GM19467 (cell line): ENCODE data around the gene LHX4.
"Not testable (repeated sequence)": the region's sequence is repeated elsewhere in the genome, so short reads cannot be mapped to it uniquely, and the experiment has no call there.

Source experiments
- ATAC-seq: cut with Tn5 transposase; IDR thresholded peaks from one replicate; pipeline ENCODE4 v1.9.1; 2021; ENCODE audit warnings: mild to moderate bottlenecking, moderate library complexity; ENCODE audit not compliant: unreplicated experiment

The LHX4 gene

DNA sequence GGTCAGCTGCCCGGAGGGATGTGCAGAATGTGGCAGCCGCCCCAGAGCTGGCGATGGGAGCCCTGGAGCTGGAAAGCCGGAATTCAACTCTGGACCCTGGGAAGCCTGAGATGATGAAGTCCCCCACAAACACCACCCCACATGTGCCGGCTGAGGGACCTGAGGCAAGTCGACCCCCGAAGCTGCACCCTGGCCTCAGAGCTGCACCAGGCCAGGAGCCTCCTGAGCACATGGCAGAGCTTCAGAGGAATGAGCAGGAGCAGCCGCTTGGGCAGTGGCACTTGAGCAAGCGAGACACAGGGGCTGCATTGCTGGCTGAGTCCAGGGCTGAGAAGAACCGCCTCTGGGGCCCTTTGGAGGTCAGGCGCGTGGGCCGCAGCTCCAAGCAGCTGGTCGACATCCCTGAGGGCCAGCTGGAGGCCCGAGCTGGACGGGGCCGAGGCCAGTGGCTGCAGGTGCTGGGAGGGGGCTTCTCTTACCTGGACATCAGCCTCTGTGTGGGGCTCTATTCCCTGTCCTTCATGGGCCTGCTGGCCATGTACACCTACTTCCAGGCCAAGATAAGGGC is 33.5 kb upstream of the LHX4 start:
- no peak for ATAC-seq

DNA sequence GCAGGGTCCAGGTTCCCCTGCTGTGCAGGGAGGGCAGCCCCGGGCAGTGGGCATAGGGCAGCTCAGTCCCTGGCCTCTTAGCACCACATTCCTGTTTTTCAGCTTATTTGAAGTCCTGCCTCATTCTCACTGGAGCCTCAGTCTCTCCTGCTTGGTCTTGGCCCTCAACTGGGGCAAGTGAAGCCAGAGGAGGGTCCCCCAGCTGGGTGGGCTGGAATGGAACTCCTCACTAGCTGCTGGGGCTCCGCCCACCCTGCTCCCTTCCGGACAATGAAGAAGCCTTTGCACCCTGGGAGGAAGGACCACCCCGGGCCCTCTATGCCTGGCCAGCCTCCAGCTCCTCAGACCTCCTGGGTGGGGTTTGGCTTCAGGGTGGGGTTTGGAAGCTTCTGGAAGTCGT is 32.8 kb upstream of the LHX4 start:
- no peak for ATAC-seq

- ATAC-seq = no peak
Observed at GRCh38 chr1:180198196-180198595, 31.9 kb upstream of the LHX4 start.

DNA sequence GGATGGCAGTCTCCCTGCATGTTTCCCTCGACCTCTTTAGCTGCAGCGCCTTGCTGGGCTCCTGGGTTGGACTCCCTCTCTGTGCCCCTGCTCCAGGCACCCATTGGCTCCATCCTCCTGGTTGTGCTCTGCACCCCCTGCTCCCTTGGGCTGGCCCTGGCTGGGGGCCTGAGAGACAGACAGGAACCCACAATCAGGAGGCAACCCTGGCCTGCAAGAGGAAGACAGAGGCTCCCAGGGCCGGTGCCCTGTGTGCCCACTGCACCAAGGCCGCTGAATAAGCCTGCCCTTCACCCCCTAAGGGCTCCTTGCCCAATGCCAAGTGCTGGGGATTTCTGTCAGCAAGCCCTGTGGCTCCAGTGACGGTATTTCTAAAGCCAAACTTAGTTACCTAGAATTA is 31.5 kb upstream of the LHX4 start:
- no peak for ATAC-seq

DNA sequence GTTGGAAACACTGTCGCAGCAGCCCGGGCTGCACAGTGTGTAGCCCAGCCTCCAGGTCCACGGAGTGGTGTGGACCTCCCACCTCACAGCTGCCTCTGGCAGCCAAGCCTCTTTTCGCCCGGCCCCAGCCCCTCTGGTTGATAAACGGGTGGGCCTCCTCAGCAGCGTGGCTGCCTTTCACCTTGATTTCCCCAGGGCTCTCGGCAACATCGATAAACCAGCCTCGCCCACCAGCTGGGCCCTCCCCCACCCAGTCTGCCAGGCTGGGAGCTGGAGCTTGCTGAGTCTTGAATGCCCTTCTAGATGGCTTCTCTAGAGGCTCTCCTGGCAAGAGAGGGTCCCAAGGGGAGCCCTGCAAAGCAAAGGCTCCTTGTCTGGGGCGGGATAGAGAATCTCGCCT is 31.0 kb upstream of the LHX4 start:
- no peak for ATAC-seq

DNA sequence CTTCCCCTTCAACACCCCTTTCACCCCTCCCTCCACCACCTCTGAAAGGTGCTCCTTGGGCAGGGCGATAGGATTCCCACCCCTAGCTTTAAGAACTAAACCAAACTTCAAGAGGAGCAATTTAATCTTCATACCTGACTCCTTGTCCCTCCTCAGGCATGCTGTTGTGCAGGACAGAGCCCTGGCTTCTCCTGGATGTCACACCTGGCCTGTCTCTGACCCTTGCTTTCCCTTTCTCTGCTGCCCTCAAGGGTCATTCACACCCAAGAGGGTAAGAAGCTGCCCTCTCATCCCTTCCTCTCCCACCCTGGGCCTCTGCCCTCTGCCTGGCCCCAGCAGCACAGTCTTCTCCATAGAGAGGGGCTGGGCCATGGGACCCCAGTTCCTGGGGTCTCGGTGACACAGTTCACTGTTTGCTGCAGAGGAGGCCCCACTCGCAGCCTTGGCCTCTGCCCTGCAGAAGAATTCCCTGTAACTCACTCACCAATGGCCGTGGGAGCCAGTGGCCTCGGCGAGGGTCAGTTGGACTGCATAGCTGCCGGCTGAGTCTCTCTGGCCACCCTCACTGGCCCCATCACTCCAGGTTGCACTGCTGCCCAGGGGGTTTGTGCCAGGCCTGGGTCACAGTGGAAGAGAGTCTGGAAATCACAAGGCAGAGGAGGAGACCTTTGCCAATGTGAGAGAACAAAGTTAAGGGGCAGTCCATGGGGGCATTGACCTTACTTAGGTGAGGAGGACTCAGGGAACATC is 28.4 kb upstream of the LHX4 start:
- no peak for ATAC-seq

GRCh38 chr1:180202588-180202987 is 27.5 kb upstream of the LHX4 start:
- ATAC-seq = not testable (repeated sequence)

GRCh38 chr1:180204231-180204630 is 25.8 kb upstream of the LHX4 start:
- no peak for ATAC-seq

DNA sequence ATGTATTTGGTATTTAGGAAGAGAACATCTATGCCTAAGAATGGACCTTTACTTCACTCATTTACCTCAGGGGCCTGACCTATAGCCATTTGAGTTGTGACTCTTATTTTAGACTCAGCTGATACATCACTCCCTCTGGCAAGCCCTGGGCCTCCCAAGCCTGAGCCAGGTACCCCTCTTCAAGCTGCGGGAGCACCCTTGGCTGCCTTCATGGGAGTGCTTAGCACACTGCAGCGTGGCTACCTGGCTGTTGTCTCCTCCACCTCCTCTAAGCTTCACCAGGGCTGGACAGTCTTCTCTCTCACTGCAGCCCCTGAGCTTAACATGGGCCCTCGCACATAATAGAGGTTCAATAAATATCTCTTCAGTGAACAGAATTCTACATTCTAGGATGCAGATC is 23.5 kb upstream of the LHX4 start:
- no peak for ATAC-seq

- ATAC-seq = no peak
Observed at GRCh38 chr1:180208264-180208663, 21.8 kb upstream of the LHX4 start.

DNA sequence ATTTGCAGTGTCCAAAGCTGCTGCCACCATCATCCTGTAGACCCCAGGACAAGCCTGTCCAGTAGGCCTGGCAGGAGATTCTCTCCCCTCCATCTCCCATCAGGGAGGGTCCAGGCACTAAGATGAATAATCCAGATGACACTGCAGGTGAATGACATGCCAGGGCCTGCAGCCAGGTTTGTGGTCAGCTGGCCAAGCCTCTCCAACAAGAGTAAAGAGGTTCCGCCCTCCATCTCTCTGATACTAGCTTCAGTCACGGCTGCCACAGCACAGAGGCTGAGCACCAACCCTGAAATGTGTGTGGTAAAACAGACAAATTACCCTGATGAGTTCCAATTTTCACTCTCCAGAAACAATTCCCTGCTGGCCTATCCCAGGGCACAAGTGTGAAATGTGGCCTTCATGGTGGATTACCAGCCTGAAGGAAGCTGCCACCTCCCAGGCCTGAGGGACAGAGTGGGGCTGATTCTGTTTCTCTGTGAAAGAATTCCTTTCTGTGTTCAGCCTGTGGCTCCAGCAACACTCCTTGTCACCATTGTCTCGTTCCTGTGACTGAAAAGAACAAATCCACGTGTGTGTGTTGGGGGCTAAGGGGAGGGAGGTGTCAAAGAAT is 19.9 kb upstream of the LHX4 start:
- no peak for ATAC-seq

DNA sequence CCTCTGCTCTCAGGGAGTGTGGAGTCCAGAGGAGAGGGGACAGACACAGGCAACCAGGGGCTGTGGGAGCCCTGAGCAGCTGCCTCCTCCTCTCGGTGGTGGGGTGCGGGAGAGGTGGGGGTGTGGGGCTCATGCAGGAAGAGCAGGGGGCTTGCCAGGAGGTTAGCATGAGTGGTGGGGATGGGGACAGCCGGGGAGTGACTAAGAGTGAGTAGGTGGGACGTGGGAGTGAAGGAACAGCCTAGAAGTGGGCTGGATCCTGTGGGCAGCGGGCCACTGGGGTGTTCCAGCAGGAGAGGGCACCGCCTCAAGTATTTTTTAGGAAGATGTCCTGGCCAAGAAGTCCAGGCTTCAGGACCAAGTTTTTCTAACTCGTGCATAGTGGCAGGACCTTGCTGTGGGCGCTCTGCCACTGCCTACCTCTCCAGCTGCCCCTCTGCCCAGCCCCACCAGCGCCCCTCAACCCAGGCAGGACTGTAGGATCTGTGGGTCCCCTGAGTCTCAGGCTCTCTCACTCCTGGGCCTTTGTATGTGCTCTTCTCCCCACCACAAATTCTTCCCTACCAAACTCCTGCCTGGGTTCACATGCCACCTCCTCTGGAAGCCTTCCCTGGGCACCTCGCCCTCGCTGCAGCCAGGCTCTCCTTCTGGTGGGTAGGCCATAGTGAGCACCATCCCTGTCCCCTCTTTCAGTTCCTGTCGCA is 18.8 kb upstream of the LHX4 start:
- no peak for ATAC-seq

- no peak for ATAC-seq
Observed at GRCh38 chr1:180211860-180212229, 18.2 kb upstream of the LHX4 start.

- no peak for ATAC-seq
Observed at GRCh38 chr1:180213401-180214170, 16.5 kb upstream of the LHX4 start.

- no peak for ATAC-seq
Observed at GRCh38 chr1:180215856-180216625, 14.0 kb upstream of the LHX4 start.

GRCh38 chr1:180217006-180217405 is 13.1 kb upstream of the LHX4 start:
- no peak for ATAC-seq

DNA sequence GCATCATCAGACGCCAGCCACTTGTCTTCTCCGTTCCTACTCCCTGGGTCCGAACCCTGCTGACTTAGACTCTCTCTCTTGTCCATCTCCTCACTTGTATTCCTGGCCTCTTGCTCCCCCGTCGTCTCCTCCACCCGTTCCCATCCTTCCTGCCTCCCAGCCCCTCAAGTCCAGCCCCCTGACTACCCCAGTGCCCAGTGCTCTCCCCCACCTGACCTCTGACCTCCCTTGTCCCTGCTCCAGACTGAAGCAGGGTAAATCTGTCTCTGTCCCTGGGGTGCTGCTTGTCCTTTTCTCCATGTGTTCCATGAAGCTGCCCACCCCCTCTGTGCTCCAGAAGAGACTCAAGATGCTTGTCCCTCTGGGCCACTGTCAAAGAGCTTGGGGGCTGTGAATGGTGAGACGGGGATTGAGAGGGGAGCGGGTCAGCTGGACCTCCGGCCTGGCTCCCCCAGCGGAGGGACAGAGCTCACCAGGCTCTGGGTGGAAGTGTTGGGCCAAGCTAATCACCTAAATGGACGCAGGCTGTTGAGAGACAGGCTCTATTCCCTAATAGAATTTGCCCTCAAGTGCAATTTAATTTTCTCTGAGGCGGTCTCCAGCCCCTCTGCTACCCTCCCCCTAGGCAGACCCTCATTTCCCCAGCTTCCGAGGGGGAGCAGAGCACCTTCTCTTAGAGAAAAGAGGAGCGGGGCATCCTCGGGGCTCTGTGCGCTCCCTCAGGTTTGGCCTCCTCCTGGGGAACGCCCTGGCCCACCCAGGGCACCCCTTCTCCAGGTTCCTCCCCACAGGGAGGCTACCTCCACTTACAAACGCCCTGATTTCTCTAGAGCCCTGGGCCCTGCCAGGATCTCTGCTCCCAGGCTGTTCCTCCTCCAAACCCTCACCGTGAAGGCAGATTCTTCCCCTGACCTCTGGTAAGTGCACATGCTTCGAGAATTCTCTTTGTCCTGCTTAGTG is 11.0 kb upstream of the LHX4 start:
- no peak for ATAC-seq

DNA sequence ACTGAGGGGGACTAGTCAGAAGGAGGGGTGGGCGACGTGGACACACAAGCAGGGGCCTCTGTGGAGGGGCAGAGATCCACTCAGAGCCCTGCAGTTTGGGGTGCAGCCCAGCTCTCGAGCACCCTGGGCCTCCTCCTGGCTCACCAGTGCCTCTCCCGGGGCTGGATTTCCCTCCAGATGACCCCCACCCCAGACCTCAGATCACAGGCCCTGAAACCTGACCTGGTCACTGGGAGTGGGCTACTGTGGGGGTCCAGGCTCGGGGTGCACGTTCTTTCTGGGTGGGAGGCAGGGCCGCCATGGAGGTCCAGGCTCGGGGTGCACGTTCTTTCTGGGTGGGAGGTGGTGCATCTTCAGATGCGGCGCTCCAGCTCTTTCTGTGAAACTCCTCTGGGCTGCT is 10.3 kb upstream of the LHX4 start:
- no peak for ATAC-seq

DNA sequence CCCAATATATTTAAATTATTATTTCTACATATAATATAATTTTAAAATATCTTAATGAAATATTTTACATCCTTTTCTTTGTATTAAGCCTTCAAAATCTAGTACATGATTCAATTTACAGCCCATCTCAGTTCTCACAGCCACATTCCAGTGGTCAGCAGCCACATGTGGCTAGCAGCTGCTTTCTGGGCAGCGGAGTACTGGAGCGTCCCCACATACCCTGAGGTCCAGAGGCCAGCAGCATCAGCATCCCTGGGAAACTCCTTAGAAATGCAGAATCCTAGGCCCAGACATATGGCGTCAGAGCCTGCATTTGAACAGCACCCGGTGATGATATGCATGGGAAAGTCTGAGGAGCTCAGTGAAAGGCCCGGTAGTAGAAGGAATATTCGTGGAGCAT is 8.6 kb upstream of the LHX4 start:
- no peak for ATAC-seq
